Muscle of leg (tissue), 16 donors: ENCODE data around the gene PRSS35. TPM values are rescaled to one million over a fixed set of nuclear protein-coding genes. Genes with fewer than 3 reads are reported as not detected.

Source experiments
- DNase-seq: peaks from one replicate; pipeline ENCODE4 v3.0.0; 2013
- H3K27ac ChIP-seq: one replicate; pipeline ENCODE4 v1.5.1; 2013; ENCODE audit warnings: mild to moderate bottlenecking, low read length, control low read depth
- H3K27me3 ChIP-seq: one replicate; pipeline ENCODE4 v1.6.1; 2013; ENCODE audit warnings: low read length; ENCODE audit not compliant: control insufficient read depth, insufficient read depth
- H3K36me3 ChIP-seq: one replicate; pipeline ENCODE4 v1.6.1; 2013; ENCODE audit warnings: low read length; ENCODE audit not compliant: control insufficient read depth, insufficient read depth
- H3K4me1 ChIP-seq: one replicate; pipeline ENCODE4 v1.6.1; 2013; ENCODE audit warnings: low read length; ENCODE audit not compliant: control insufficient read depth, insufficient read depth
- H3K4me3 ChIP-seq: one replicate; pipeline ENCODE4 v1.5.1; 2013; ENCODE audit warnings: low read length, control low read depth
- H3K9me3 ChIP-seq: replicated peaks from 2 replicates; pipeline ENCODE4 v1.6.1; 2013; ENCODE audit warnings: low read depth, low read length; ENCODE audit not compliant: control insufficient read depth
- WGBS: methylation state at CpG from one replicate; pipeline ENCODE4 v1.1.5; 2013; ENCODE audit warnings: missing lambda C conversion rate; ENCODE audit not compliant: insufficient coverage; 5-methylcytosine and 5-hydroxymethylcytosine counted together
- long read RNA-seq, 11 donors: transcript quantifications; one replicate each; lab custom pipeline, GENCODE V29; 2026
- polyA plus RNA-seq, 8 donors: library from polyadenylated mRNA; unstranded; fragments of 120-200 nt; gene quantifications; one replicate each; pipeline versions ENCODE4 v1.2.1 to v1.2.3, GENCODE V29; 2013; ENCODE audit warnings: inconsistent platforms in 1 of 8, low replicate concordance in 1 of 8; ENCODE audit not compliant: insufficient read length in 8 of 8, insufficient read depth in 1 of 8
- total RNA-seq: library from RNA; stranded (reverse); fragments of 120-200 nt; gene quantifications from one replicate; pipeline ENCODE4 v1.2.4, GENCODE V29; 2013

The PRSS35 gene
- total RNA-seq (102 TPM), polyA plus RNA-seq (100 to 1,000 TPM in 1 of 8 donors, 10 to 100 TPM in 7; 16.7 to 222 (median 41.7) TPM)
- long read RNA-seq, donor 1, transcript PRSS35-201 (2 exons, 2,440 nt): major isoform, 9 of 9 reads
- long read RNA-seq, donor 1, partial matches to known transcripts: 0 of 9 reads
- long read RNA-seq, donor 1, other reads (novel, unspliced or antisense): 0 of 9 reads
- long read RNA-seq, donor 2, partial matches to known transcripts: 0 of 1 reads
- long read RNA-seq, donor 2, other reads (novel, unspliced or antisense): 0 of 1 reads
- long read RNA-seq, donor 3, partial matches to known transcripts: 0 of 3 reads
- long read RNA-seq, donor 3, other reads (novel, unspliced or antisense): 0 of 3 reads
- long read RNA-seq, donor 4, partial matches to known transcripts: 10 of 13 reads
- long read RNA-seq, donor 4, other reads (novel, unspliced or antisense): 0 of 13 reads
- long read RNA-seq, donor 5, transcript PRSS35-201 (2 exons, 2,440 nt): major isoform, 136 of 157 reads
- long read RNA-seq, donor 5, partial matches to known transcripts: 0 of 157 reads
- long read RNA-seq, donor 5, other reads (novel, unspliced or antisense): 21 of 157 reads
- long read RNA-seq, donor 6, transcript PRSS35-201 (2 exons, 2,440 nt): major isoform, 8 of 8 reads
- long read RNA-seq, donor 6, partial matches to known transcripts: 0 of 8 reads
- long read RNA-seq, donor 6, other reads (novel, unspliced or antisense): 0 of 8 reads
- long read RNA-seq, donor 7, transcript PRSS35-201 (2 exons, 2,440 nt): major isoform, 23 of 23 reads
- long read RNA-seq, donor 7, partial matches to known transcripts: 0 of 23 reads
- long read RNA-seq, donor 7, other reads (novel, unspliced or antisense): 0 of 23 reads
- long read RNA-seq, donor 8, transcript PRSS35-201 (2 exons, 2,440 nt): major isoform, 28 of 28 reads
- long read RNA-seq, donor 8, partial matches to known transcripts: 0 of 28 reads
- long read RNA-seq, donor 8, other reads (novel, unspliced or antisense): 0 of 28 reads
- long read RNA-seq, donor 9, transcript PRSS35-201 (2 exons, 2,440 nt): major isoform, 15 of 15 reads
- long read RNA-seq, donor 9, partial matches to known transcripts: 0 of 15 reads
- long read RNA-seq, donor 9, other reads (novel, unspliced or antisense): 0 of 15 reads
- long read RNA-seq, donor 10, transcript PRSS35-201 (2 exons, 2,440 nt): major isoform, 20 of 25 reads
- long read RNA-seq, donor 10, partial matches to known transcripts: 0 of 25 reads
- long read RNA-seq, donor 10, other reads (novel, unspliced or antisense): 5 of 25 reads
- long read RNA-seq, donor 11, transcript PRSS35-201 (2 exons, 2,440 nt): major isoform, 27 of 27 reads
- long read RNA-seq, donor 11, partial matches to known transcripts: 0 of 27 reads
- long read RNA-seq, donor 11, other reads (novel, unspliced or antisense): 0 of 27 reads

- peak; percentile 77 for DNase-seq
- Histone ChIP-seq H3K4me3 (peak within 1 kb of the TSS; percentile 44), H3K27ac (peak within 1 kb of the TSS; percentile 78), H3K27me3 (peaks cover 8% of the 10 kb centered on the region), H3K9me3 (no peaks in the 10 kb centered on the region), H3K36me3 (no peaks in the 10 kb centered on the region), H3K4me1 (peaks cover 14% of the 10 kb centered on the region)
- under 1% methylated on average over 25 of the region's 38 CpGs for WGBS
These were observed at the start of gene PRSS35 for GRCh38 chr6:83511901-83512681. Gene PRSS35 (plus strand): TSS chr6:83512534. CDS start chr6:83523442, 10,908 bp downstream.

GRCh38 chr6:83463886-83464285 lies 48.4 kb upstream of the PRSS35 start:
- peak; percentile 66 for DNase-seq
- Histone ChIP-seq H3K9me3 (no peaks in the 10 kb centered on the region), H3K4me1 (peaks cover 3% of the 10 kb centered on the region), H3K4me3 (no peak overlapping the region), H3K36me3 (no peaks in the 10 kb centered on the region), H3K27me3 (no peaks in the 10 kb centered on the region), H3K27ac (peak overlapping the region; percentile 33)
- WGBS: 22% methylated on average over 1 of the region's 2 CpGs

- Histone ChIP-seq H3K36me3 (no peaks in the 10 kb centered on the region), H3K27ac (peak overlapping the region; percentile 33), H3K4me1 (peaks cover 3% of the 10 kb centered on the region), H3K9me3 (no peaks in the 10 kb centered on the region), H3K4me3 (no peak overlapping the region), H3K27me3 (no peaks in the 10 kb centered on the region)
- 93% methylated on average over 2 of the region's 5 CpGs for WGBS
- no peak for DNase-seq
These were observed 47.8 kb upstream of the PRSS35 start for GRCh38 chr6:83464381-83465140.

GRCh38 chr6:83466328-83466727 lies 46.0 kb upstream of the PRSS35 start:
- Histone ChIP-seq H3K9me3 (no peaks in the 10 kb centered on the region), H3K4me1 (peaks cover 3% of the 10 kb centered on the region), H3K27me3 (no peaks in the 10 kb centered on the region), H3K27ac (no peak overlapping the region), H3K4me3 (no peak overlapping the region), H3K36me3 (no peaks in the 10 kb centered on the region)
- DNase-seq: no peak
- no CpG with 5 or more reads among the region's 6 CpGs for WGBS

- peak; percentile 19 for DNase-seq
- no peaks in the 10 kb centered on the region for H3K27me3 ChIP-seq
- no peak overlapping the region for H3K27ac ChIP-seq
- H3K4me3 ChIP-seq: no peak overlapping the region
- no peaks in the 10 kb centered on the region for H3K9me3 ChIP-seq
- 94% methylated on average over 2 of the region's 3 CpGs for WGBS
- no peaks in the 10 kb centered on the region for H3K36me3 ChIP-seq
- H3K4me1 ChIP-seq: peaks cover 3% of the 10 kb centered on the region
These were observed 44.7 kb upstream of the PRSS35 start for GRCh38 chr6:83467620-83468036.

- no CpG with 5 or more reads among the region's 4 CpGs for WGBS
- H3K9me3 ChIP-seq: no peaks in the 10 kb centered on the region
- no peak overlapping the region for H3K4me3 ChIP-seq
- H3K36me3 ChIP-seq: no peaks in the 10 kb centered on the region
- H3K27ac ChIP-seq: no peak overlapping the region
- DNase-seq: peak; percentile 5
- H3K4me1 ChIP-seq: peaks cover 3% of the 10 kb centered on the region
- H3K27me3 ChIP-seq: no peaks in the 10 kb centered on the region
These were observed 42.3 kb upstream of the PRSS35 start for GRCh38 chr6:83470001-83470400.

- Histone ChIP-seq H3K36me3 (no peaks in the 10 kb centered on the region), H3K27ac (no peak overlapping the region), H3K9me3 (no peaks in the 10 kb centered on the region), H3K4me3 (no peak overlapping the region), H3K4me1 (peaks cover 3% of the 10 kb centered on the region), H3K27me3 (no peaks in the 10 kb centered on the region)
- WGBS: 87% methylated on average over 3 of the region's 3 CpGs
- no peak for DNase-seq
These were observed 41.7 kb upstream of the PRSS35 start for GRCh38 chr6:83470587-83470986.

GRCh38 chr6:83472767-83473166 lies 39.6 kb upstream of the PRSS35 start:
- H3K36me3 ChIP-seq: no peaks in the 10 kb centered on the region
- no peak overlapping the region for H3K4me3 ChIP-seq
- peaks cover 3% of the 10 kb centered on the region for H3K4me1 ChIP-seq
- H3K9me3 ChIP-seq: no peaks in the 10 kb centered on the region
- no peaks in the 10 kb centered on the region for H3K27me3 ChIP-seq
- H3K27ac ChIP-seq: no peak overlapping the region
- WGBS: no CpG with 5 or more reads among the region's 2 CpGs
- DNase-seq: peak; percentile 7
